Activated CD4-positive, CD25-positive, alpha-beta regulatory T cell treated with anti-CD3 and anti-CD28 coated beads, Interleukin-2, amount 50 U/mL, for 72 hours (primary cell): ENCODE results near the gene CTSE.
A peak's percentile ranks its signal among the peaks of the same experiment; 100 is the strongest.

ENCODE experiments used
- DNase-seq: peaks from one replicate; pipeline ENCODE4 v3.0.0; 2021

The CTSE gene

GRCh38 chr1:206049919-206050600 lies 26.4 kb upstream of the CTSE start:
- no peak for DNase-seq

GRCh38 chr1:206049293-206049692 lies 25.6 kb upstream of the CTSE start:
- no peak for DNase-seq

- no peak for DNase-seq
Measured at GRCh38 chr1:206048582-206048981, 24.9 kb upstream of the CTSE start.

- DNase-seq, result no peak
Measured at GRCh38 chr1:206047271-206047670, 23.6 kb upstream of the CTSE start.

GRCh38 chr1:206041640-206042039 lies 17.9 kb upstream of the CTSE start:
- DNase-seq, result no peak

GRCh38 chr1:206040328-206040727 lies 16.6 kb upstream of the CTSE start:
- no peak for DNase-seq

- DNase-seq, result no peak
Measured at GRCh38 chr1:206039046-206039973, 15.6 kb upstream of the CTSE start.

GRCh38 chr1:206037581-206037980 lies 13.9 kb upstream of the CTSE start:
- no peak for DNase-seq

GRCh38 chr1:206036663-206037455 lies 13.2 kb upstream of the CTSE start:
- no peak for DNase-seq

GRCh38 chr1:206035027-206035426 lies 11.3 kb upstream of the CTSE start:
- no peak for DNase-seq

GRCh38 chr1:206032380-206033140 lies 8.9 kb upstream of the CTSE start:
- no peak for DNase-seq

- DNase-seq, result peak; percentile 62
Measured at GRCh38 chr1:206030714-206031113, 7.0 kb upstream of the CTSE start.

GRCh38 chr1:206030191-206030590 lies 6.5 kb upstream of the CTSE start:
- no peak for DNase-seq

GRCh38 chr1:206029484-206029883 lies 5.8 kb upstream of the CTSE start:
- no peak for DNase-seq

- DNase-seq, result no peak
Measured at GRCh38 chr1:206025283-206025820, 1.7 kb upstream of the CTSE start.

GRCh38 chr1:206022766-206023165 lies 929 bp downstream of the CTSE start:
- no peak for DNase-seq

GRCh38 chr1:206021626-206022365 lies 1.9 kb downstream of the CTSE start:
- no peak for DNase-seq

- no peak for DNase-seq
Measured at GRCh38 chr1:206021008-206021625, 2.6 kb downstream of the CTSE start.

- DNase-seq, result no peak
Measured at GRCh38 chr1:206020393-206021007, 3.2 kb downstream of the CTSE start.

- no peak for DNase-seq
Measured at GRCh38 chr1:206015071-206015470, 8.6 kb downstream of the CTSE start.

GRCh38 chr1:206014601-206015000 lies 9.1 kb downstream of the CTSE start:
- no peak for DNase-seq
